ENCODE measurements around the gene LGI2. TPM values are rescaled to one million over a fixed set of nuclear protein-coding genes. Genes with fewer than 3 reads are reported as not detected.
"Not testable (repeated sequence)": the region's sequence is repeated elsewhere in the genome, so short reads cannot be mapped to it uniquely, and the experiment has no call there.

The LGI2 gene
- polyA plus RNA-seq, 1 donor from 2014 or later: not detected

- Mint-ChIP-seq H3K4me3 (no peak overlapping the region), H3K27me3 (peaks cover 6% of the 10 kb centered on the region), H3K27ac (no peak overlapping the region), H3K4me1 (no peaks in the 10 kb centered on the region), H3K9me3 (peaks cover 0 to 4% (median 2%) of the 10 kb centered on the region in 3 donors), H3K36me3 (no peaks in the 10 kb centered on the region)
These were observed 30.2 kb upstream of the LGI2 start for GRCh38 chr4:25060963-25061340.

- H3K36me3 Mint-ChIP-seq: no peaks in the 10 kb centered on the region
- no peak overlapping the region for H3K4me3 Mint-ChIP-seq
- H3K27ac Mint-ChIP-seq: no peak overlapping the region
- H3K9me3 Mint-ChIP-seq: peaks cover 0 to 4% (median 2%) of the 10 kb centered on the region in 3 donors
- no peaks in the 10 kb centered on the region for H3K4me1 Mint-ChIP-seq
- peaks cover 6% of the 10 kb centered on the region for H3K27me3 Mint-ChIP-seq
These were observed 29.7 kb upstream of the LGI2 start for GRCh38 chr4:25060241-25060962.

GRCh38 chr4:25059791-25060190, 29.0 kb upstream of the LGI2 start:
- Mint-ChIP-seq H3K27ac (no peak overlapping the region), H3K36me3 (no peaks in the 10 kb centered on the region), H3K9me3 (peaks cover 0 to 4% (median 2%) of the 10 kb centered on the region in 3 donors), H3K27me3 (peaks cover 6% of the 10 kb centered on the region), H3K4me3 (no peak overlapping the region), H3K4me1 (no peaks in the 10 kb centered on the region)

- Mint-ChIP-seq H3K4me1 (no peaks in the 10 kb centered on the region), H3K27me3 (peaks cover 6% of the 10 kb centered on the region), H3K4me3 (peak overlapping the region in 1 of 4 donors; percentile 59), H3K27ac (no peak overlapping the region), H3K9me3 (peaks cover 0 to 4% (median 2%) of the 10 kb centered on the region in 3 donors), H3K36me3 (no peaks in the 10 kb centered on the region)
These were observed 28.1 kb upstream of the LGI2 start for GRCh38 chr4:25058796-25059195.

GRCh38 chr4:25057299-25057698, 26.6 kb upstream of the LGI2 start:
- H3K36me3 Mint-ChIP-seq: no peaks in the 10 kb centered on the region
- H3K4me1 Mint-ChIP-seq: no peaks in the 10 kb centered on the region
- no peak overlapping the region for H3K27ac Mint-ChIP-seq
- peaks cover 0 to 4% (median 2%) of the 10 kb centered on the region in 3 donors for H3K9me3 Mint-ChIP-seq
- no peak overlapping the region for H3K4me3 Mint-ChIP-seq
- H3K27me3 Mint-ChIP-seq: peaks cover 6% of the 10 kb centered on the region

- not testable (repeated sequence) for H3K27ac Mint-ChIP-seq, H3K4me3 Mint-ChIP-seq, H3K27me3 Mint-ChIP-seq, H3K36me3 Mint-ChIP-seq, H3K9me3 Mint-ChIP-seq, H3K4me1 Mint-ChIP-seq
These were observed 21.3 kb upstream of the LGI2 start for GRCh38 chr4:25052037-25052436.

- Mint-ChIP-seq H3K4me3 (no peak overlapping the region), H3K9me3 (no peaks in the 10 kb centered on the region), H3K27ac (no peak overlapping the region), H3K27me3 (peaks cover 5% of the 10 kb centered on the region), H3K4me1 (no peaks in the 10 kb centered on the region), H3K36me3 (no peaks in the 10 kb centered on the region)
These were observed 20.8 kb upstream of the LGI2 start for GRCh38 chr4:25051534-25051933.

- H3K27me3 Mint-ChIP-seq: peaks cover 7% of the 10 kb centered on the region
- H3K36me3 Mint-ChIP-seq: no peaks in the 10 kb centered on the region
- H3K4me1 Mint-ChIP-seq: no peaks in the 10 kb centered on the region
- H3K27ac Mint-ChIP-seq: no peak overlapping the region
- H3K4me3 Mint-ChIP-seq: no peak overlapping the region
- no peaks in the 10 kb centered on the region for H3K9me3 Mint-ChIP-seq
These were observed 19.8 kb upstream of the LGI2 start for GRCh38 chr4:25050370-25051078.

- H3K4me1 Mint-ChIP-seq: no peaks in the 10 kb centered on the region
- H3K9me3 Mint-ChIP-seq: peaks cover 0 to 2% (median 0%) of the 10 kb centered on the region in 3 donors
- H3K27me3 Mint-ChIP-seq: peaks cover 13% of the 10 kb centered on the region
These were observed 12.8 kb upstream of the LGI2 start for GRCh38 chr4:25043548-25043947.

GRCh38 chr4:25033526-25033925, 2.8 kb upstream of the LGI2 start:
- no peak overlapping the region for H3K4me3 Mint-ChIP-seq
- H3K4me1 Mint-ChIP-seq: peaks cover 0 to 11% (median 1%) of the 10 kb centered on the region in 3 donors
- H3K27me3 Mint-ChIP-seq: peaks cover 31% of the 10 kb centered on the region
- H3K36me3 Mint-ChIP-seq: peaks cover 4% of the 10 kb centered on the region
- peaks cover 7 to 14% (median 12%) of the 10 kb centered on the region in 3 donors for H3K9me3 Mint-ChIP-seq
- no peak overlapping the region for H3K27ac Mint-ChIP-seq

More at GRCh38 chr4:25043548-25043947, 12.8 kb upstream of the LGI2 start:
- no peaks in the 10 kb centered on the region for H3K36me3 Mint-ChIP-seq
- no peak overlapping the region for H3K4me3 Mint-ChIP-seq
- no peak overlapping the region for H3K27ac Mint-ChIP-seq

- Mint-ChIP-seq H3K27ac (no peak overlapping the region), H3K36me3 (peaks cover 4% of the 10 kb centered on the region), H3K27me3 (peaks cover 36% of the 10 kb centered on the region), H3K4me3 (no peak overlapping the region), H3K4me1 (peaks cover 0 to 11% (median 2%) of the 10 kb centered on the region in 3 donors), H3K9me3 (peaks cover 7 to 14% (median 12%) of the 10 kb centered on the region in 3 donors)
These were observed 1.4 kb upstream of the LGI2 start for GRCh38 chr4:25032126-25032525.

GRCh38 chr4:25031077-25031621, 403 bp upstream of the LGI2 start:
- H3K36me3 Mint-ChIP-seq: peaks cover 4% of the 10 kb centered on the region
- peaks cover 36% of the 10 kb centered on the region for H3K27me3 Mint-ChIP-seq
- H3K4me1 Mint-ChIP-seq: peaks cover 0 to 11% (median 2%) of the 10 kb centered on the region in 3 donors
- peak overlapping the region in 3 of 4 donors; percentile 56 to 70 (median 61) for H3K4me3 Mint-ChIP-seq
- H3K27ac Mint-ChIP-seq: no peak overlapping the region
- H3K9me3 Mint-ChIP-seq: peaks cover 7 to 14% (median 12%) of the 10 kb centered on the region in 3 donors

- Mint-ChIP-seq H3K27ac (no peak overlapping the region), H3K4me3 (peak overlapping the region in 3 of 4 donors; percentile 37 to 81 (median 44)), H3K4me1 (peaks cover 0 to 11% (median 2%) of the 10 kb centered on the region in 3 donors)
These were observed 1.1 kb downstream of the LGI2 start for GRCh38 chr4:25029479-25030276.

GRCh38 chr4:25028851-25029250, 1.9 kb downstream of the LGI2 start:
- no peaks in the 10 kb centered on the region for H3K36me3 Mint-ChIP-seq
- H3K4me3 Mint-ChIP-seq: no peak overlapping the region
- peaks cover 0 to 11% (median 2%) of the 10 kb centered on the region in 3 donors for H3K4me1 Mint-ChIP-seq
- H3K27ac Mint-ChIP-seq: no peak overlapping the region
- H3K9me3 Mint-ChIP-seq: peaks cover under 1 to 1% (median 1%) of the 10 kb centered on the region in 3 donors
- peaks cover 33% of the 10 kb centered on the region for H3K27me3 Mint-ChIP-seq

More at GRCh38 chr4:25029479-25030276, 1.1 kb downstream of the LGI2 start:
- H3K27me3 Mint-ChIP-seq: peaks cover 36% of the 10 kb centered on the region
- peaks cover 1 to 10% (median 9%) of the 10 kb centered on the region in 3 donors for H3K9me3 Mint-ChIP-seq
- peaks cover 3% of the 10 kb centered on the region for H3K36me3 Mint-ChIP-seq

Measured in IgD-negative memory B cell (primary cell).